Body of pancreas (tissue), 4 donors: ENCODE measurements around the gene CD247. TPM values are rescaled to one million over a fixed set of nuclear protein-coding genes. Genes with fewer than 3 reads are reported as not detected.

ENCODE experiments used
- ATAC-seq: fragments of 150-250 bp; one replicate; pipeline ENCODE4 v1.9.1; 2016
- DNase-seq, 4 donors: peaks; one replicate each; pipeline ENCODE4 v3.0.0-alpha.2; 2019
- H3K27ac ChIP-seq, 4 donors: fragments of 200-600 bp; sonication (generic); 1 replicate in 3 of 4; 2 replicates in 1 of 4; pipeline versions ENCODE4 v1.5.1 to v1.6.1; 2016 to 2019; ENCODE audit warnings: mild to moderate bottlenecking in 1 of 4, mixed read lengths in 1 of 4, moderate library complexity in 1 of 4
- H3K27me3 ChIP-seq, 2 donors: fragments of 200-600 bp; sonication (generic); one replicate each; pipeline ENCODE4 v1.6.0; 2016; ENCODE audit warnings: mild to moderate bottlenecking in 1 of 2
- H3K36me3 ChIP-seq, 2 donors: fragments of 200-600 bp; sonication (generic); replicated peaks in 1 of 2; 2 replicates each; pipeline ENCODE4 v1.5.1; 2016; ENCODE audit warnings: low read depth in 2 of 2; ENCODE audit not compliant: insufficient read depth in 1 of 2
- H3K4me1 ChIP-seq: fragments of 200-600 bp; sonication (generic); one replicate; pipeline ENCODE4 v1.6.0; 2016
- H3K4me3 ChIP-seq, 2 donors: fragments of 200-600 bp; sonication (generic); 1 replicate in 1 of 2; 2 replicates in 1 of 2; pipeline ENCODE4 v1.5.1; 2016 to 2019
- H3K9me3 ChIP-seq, 3 donors: fragments of 200-600 bp; sonication (generic); 1 replicate in 2 of 3; 2 replicates in 1 of 3; pipeline ENCODE4 v1.5.1; 2016
- POLR2A ChIP-seq, 3 donors: fragments of 450-650 bp; IDR thresholded peaks; one replicate each; pipeline ENCODE4 v1.6.1; 2016; ENCODE audit warnings: antibody characterized with exemption in 3 of 3, mild to moderate bottlenecking in 2 of 3
- WGBS, 2 donors: methylation state at CpG; one replicate each; pipeline ENCODE4 v1.1.5; 2017; 5-methylcytosine and 5-hydroxymethylcytosine counted together
- intact Hi-C: fragments of 100-400 bp; cut with DNase I; formaldehyde crosslinking; loops from one replicate; pipeline ENCODE4 v1.15.1; 2023
- total RNA-seq, 2 donors: library from RNA; depleted of rRNA; stranded (reverse); fragments of >200 nt; gene quantifications; one replicate each; pipeline ENCODE4 v1.1.0, GENCODE V29; 2016
- TF ChIP-seq, protein P1 (sequence below), 7 experiments: fragments of 450-650 bp in 4 of 7; fragments of 200-600 bp in 3 of 7; sonication (generic) in 3 of 7; IDR thresholded peaks; one replicate each; pipeline ENCODE4 v1.5.1; 2016 to 2019; ENCODE audit warnings: antibody characterized with exemption in 7 of 7

Gene CD247
- total RNA-seq, 2 donors from 2014 or later: 2.3 to 3.3 TPM

DNA sequence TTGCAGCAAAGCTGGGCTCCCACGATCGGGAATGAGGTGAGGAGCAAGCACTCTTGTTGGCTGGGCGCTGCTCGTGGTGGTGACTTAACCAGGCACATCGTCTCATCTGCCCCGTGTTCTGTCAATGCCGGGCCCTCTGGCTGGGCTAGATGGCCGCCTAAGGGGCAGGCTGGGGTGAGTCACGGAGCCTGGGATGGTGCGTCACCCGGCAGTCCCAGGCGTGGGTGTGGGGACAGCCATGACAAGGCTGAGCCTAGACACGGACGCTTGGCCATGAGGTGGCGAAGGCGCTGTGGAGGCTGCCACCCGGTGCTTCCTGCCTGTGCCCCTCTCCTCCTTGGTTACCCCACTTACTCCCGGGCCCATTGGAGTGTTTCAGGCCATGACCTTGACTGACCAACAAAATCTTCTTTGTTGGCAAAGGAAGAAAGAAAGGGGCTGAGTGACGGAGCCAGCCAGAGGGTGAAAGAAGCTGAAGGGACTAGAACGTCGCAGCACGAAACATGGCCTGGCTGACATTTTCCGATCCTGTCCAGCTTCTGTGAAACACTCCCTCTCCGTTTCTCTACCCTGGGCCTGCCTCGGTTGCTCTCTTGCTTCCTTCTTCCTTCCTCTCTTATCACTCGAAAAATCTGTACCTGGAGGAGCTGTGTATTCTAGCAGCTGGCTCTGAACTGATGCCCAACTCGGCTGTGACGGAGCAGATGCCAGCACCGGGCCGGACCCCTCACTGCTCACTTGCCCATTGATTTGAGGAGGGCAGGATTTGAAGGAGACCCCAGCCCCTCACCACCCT is 596 bp downstream of the CD247 start:
- Histone ChIP-seq H3K27ac (no peak overlapping the region), H3K36me3 (no peaks in the 10 kb centered on the region), H3K4me3 (no peak overlapping the region), H3K9me3 (no peaks in the 10 kb centered on the region), H3K27me3 (peaks cover 0 to 3% of the 10 kb centered on the region in 2 donors), H3K4me1 (no peaks in the 10 kb centered on the region)
- DNase-seq (no peak), ATAC-seq (no peak)
- 76 to 79% methylated on average over 25 to 30 of the region's 30 CpGs for WGBS, 2 donors
- no peak for TF ChIP-seq POLR2A (IDR thresholded peaks at IDR 0.05)
- TF ChIP-seq, protein P1, sequence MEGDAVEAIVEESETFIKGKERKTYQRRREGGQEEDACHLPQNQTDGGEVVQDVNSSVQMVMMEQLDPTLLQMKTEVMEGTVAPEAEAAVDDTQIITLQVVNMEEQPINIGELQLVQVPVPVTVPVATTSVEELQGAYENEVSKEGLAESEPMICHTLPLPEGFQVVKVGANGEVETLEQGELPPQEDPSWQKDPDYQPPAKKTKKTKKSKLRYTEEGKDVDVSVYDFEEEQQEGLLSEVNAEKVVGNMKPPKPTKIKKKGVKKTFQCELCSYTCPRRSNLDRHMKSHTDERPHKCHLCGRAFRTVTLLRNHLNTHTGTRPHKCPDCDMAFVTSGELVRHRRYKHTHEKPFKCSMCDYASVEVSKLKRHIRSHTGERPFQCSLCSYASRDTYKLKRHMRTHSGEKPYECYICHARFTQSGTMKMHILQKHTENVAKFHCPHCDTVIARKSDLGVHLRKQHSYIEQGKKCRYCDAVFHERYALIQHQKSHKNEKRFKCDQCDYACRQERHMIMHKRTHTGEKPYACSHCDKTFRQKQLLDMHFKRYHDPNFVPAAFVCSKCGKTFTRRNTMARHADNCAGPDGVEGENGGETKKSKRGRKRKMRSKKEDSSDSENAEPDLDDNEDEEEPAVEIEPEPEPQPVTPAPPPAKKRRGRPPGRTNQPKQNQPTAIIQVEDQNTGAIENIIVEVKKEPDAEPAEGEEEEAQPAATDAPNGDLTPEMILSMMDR (IDR thresholded peaks at IDR 0.05): no peak
- intact Hi-C loops: loop anchor here (10.0 kb wide), 1 partner anchor 443 kb away; no protein-coding TSS in a partner anchor

DNA sequence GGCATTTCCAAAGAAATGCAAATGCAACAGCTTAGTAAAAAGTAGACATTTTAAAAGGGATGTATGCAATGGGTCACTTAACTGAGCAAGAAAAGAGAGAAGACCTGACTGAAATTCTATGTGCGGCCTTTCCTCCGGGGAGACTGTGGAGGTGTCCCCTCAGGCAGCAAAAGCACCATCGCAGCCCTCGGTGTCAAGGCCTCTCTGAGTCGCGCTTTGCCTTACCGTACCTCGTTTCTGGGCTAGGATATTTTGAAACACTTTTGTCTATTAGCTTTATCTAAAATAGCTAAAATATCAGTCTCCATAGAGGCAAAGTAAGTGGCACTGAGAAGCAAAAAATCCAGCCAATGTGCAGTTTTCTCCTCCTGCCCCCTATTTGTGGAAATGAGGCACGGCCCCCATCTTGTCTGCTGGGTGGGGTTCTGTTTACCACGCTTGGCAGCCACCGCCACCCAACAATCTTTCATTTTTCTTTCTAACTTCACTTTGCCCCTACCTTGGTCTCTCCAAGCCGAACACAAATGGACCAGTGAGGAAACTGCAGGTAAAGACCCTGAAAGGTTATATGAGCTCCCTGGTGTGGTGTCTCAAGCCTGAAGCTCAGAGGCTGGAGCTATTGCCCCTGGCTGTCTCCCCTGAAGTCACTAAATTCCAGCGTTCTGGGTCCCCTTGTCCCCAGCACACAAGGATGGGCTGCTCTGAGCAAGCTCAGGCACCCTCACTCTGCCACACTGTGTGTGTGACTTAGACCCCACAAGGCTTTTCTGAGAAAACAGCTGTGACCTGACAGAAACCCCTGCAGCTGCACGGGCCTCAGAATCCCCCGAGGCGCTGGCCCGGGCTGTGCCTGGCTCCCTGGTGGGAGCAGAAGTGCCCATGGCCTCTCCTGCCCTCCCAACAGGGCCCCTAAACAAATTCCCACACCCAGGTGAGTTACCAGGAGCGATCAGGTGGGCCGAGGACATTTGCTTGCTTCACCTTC is 1.6 kb downstream of the CD247 start:
- Histone ChIP-seq H3K9me3 (no peaks in the 10 kb centered on the region), H3K27ac (no peak overlapping the region), H3K4me3 (no peak overlapping the region), H3K36me3 (no peaks in the 10 kb centered on the region), H3K27me3 (peaks cover 0 to 3% of the 10 kb centered on the region in 2 donors), H3K4me1 (no peaks in the 10 kb centered on the region)
- TF ChIP-seq POLR2A (IDR thresholded peaks at IDR 0.05): no peak
- TF ChIP-seq, protein P1 (IDR thresholded peaks at IDR 0.05): no peak
- intact Hi-C loops: loop anchor here (10.0 kb wide), 1 partner anchor 442 kb away; no protein-coding TSS in a partner anchor
- ATAC-seq: no peak
- no peak for DNase-seq
- 73 to 83% methylated on average over 18 to 19 of the region's 19 CpGs for WGBS, 2 donors

DNA sequence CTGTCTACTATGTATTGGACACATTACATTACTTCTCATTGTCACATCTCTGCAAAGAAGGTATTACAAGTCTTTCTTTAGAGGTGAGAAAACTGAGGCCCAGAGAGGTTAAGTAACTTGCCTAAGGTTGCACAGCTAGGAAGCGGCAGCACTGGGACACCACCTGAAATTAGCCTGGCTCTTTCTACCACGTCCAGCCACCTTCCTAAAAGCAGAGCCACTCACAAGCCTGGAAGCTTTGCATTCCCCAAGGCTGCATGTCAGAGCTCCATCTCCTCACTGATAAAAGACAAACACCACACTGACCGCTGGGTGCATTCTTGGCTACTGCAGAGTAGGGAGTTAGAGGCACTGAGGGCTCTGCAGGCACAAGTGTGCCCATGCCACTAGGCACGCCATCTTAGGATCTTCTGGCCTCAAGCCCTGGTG is 2.4 kb downstream of the CD247 start:
- intact Hi-C loops: loop anchor here (10.0 kb wide), 1 partner anchor 441 kb away; no protein-coding TSS in a partner anchor
- Histone ChIP-seq H3K4me3 (no peak overlapping the region), H3K27me3 (peaks cover 0 to 3% of the 10 kb centered on the region in 2 donors), H3K27ac (no peak overlapping the region), H3K36me3 (no peaks in the 10 kb centered on the region), H3K9me3 (no peaks in the 10 kb centered on the region), H3K4me1 (no peaks in the 10 kb centered on the region)
- DNase-seq: no peak
- TF ChIP-seq, protein P1 (IDR thresholded peaks at IDR 0.05): no peak
- TF ChIP-seq POLR2A (IDR thresholded peaks at IDR 0.05): no peak
- no peak for ATAC-seq
- 84 to 86% methylated on average over 4 of the region's 4 CpGs for WGBS, 2 donors

DNA sequence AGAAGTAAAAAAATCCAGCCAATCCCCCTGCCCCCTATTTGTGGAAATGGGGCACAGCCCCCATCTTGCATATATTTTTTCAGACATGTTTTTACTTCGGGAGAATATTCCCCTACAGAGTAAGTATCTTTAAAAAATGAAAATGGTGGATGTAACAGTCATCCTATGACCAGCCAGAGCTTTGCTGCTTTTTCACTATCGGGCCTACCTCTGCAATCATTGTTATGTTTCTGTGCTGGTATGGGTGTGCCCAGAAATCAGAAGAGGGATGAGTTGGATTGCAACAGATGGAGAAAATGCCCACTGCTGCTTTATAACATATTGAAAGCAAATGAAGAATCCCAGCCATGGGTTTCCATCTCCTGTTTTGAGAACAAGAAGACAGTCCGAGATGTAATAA is 2.9 kb downstream of the CD247 start:
- ATAC-seq: no peak
- no peak for DNase-seq
- Histone ChIP-seq H3K9me3 (no peaks in the 10 kb centered on the region), H3K4me1 (no peaks in the 10 kb centered on the region), H3K27ac (no peak overlapping the region), H3K36me3 (no peaks in the 10 kb centered on the region), H3K27me3 (peaks cover 0 to 3% of the 10 kb centered on the region in 2 donors), H3K4me3 (no peak overlapping the region)
- 81 to 83% methylated on average over 3 of the region's 3 CpGs for WGBS, 2 donors
- no peak for TF ChIP-seq POLR2A (IDR thresholded peaks at IDR 0.05)
- TF ChIP-seq, protein P1 (IDR thresholded peaks at IDR 0.05): no peak
- intact Hi-C loops: loop anchor here (10.0 kb wide), 1 partner anchor 441 kb away; no protein-coding TSS in a partner anchor
